ENCODE data around the gene RTF2. TPM values are rescaled to one million over a fixed set of nuclear protein-coding genes. Genes with fewer than 3 reads are reported as not detected.
A peak's percentile ranks its signal among the peaks of the same experiment; 100 is the strongest.
"Not testable (repeated sequence)": the region's sequence is repeated elsewhere in the genome, so short reads cannot be mapped to it uniquely, and the experiment has no call there.

Gene RTF2
- total RNA-seq, 1 donor from 2014 or later: 80.6 TPM

DNA sequence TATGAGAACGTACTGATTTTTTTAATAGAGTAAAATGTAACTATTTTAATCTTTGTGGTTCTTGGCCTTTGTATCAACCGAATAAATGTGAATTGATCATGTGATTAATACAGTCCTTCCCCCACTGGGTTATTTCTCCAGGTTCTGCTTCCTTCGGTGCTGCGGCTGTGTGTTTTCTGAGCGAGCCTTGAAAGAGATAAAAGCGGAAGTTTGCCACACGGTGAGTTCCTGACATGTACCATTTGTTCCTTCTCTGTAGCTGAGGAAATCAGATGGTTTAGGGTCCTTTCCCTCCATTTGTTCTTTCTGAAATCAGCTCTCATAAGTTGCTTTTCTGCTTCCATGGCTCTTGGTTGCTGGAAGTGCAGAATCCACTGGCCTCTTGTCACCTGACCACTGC is 15.5 kb downstream of the RTF2 start:
- DNase-seq (ENCODE audit: low spot score): no peak

DNA sequence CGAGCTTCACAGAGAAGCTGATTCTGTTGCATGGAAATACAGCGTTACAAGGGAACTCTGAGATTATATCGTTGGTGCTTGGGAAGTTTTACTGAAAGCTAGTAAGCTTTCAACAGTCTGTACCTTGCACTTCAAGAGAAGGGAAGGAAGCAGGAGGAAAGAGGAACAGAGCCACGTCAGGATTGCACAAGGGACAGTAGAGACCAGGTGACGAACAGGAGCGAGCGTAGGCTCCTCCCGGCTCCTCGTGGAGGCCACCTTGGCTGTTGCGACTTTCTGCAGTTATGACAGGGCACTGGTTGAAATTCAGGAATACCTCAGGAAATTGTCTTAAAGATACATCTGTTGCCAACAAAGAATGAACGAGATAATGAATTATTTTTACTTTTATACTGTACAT is 18.8 kb downstream of the RTF2 start:
- no peak for DNase-seq (ENCODE audit: low spot score)

DNA sequence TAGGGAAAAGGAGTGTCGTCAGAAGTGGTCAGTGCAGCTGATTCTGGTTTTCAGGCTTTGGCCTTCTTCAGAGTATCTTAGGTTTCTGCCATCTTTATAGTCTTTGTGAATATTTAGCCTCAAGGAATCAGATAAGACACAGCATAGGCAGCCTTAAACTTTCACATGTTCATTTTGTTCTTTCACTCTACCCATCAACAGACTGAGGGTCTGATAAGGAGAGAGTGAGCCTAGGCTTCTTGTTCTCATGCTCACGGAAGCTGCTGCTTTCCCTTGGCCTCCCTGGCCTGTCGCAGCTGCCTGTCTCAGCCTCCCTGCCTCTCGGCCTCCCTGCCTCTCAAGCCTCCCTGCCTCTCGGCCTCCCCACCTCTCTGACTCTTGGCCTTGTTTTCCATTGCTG is 20.1 kb downstream of the RTF2 start:
- DNase-seq (ENCODE audit: low spot score): no peak

GRCh38 chr20:56501116-56501515 is 32.7 kb downstream of the RTF2 start:
- no peak for DNase-seq (ENCODE audit: low spot score)

- DNase-seq (ENCODE audit: low spot score): no peak
These were observed 35.5 kb downstream of the RTF2 start for GRCh38 chr20:56503916-56504315.

DNA sequence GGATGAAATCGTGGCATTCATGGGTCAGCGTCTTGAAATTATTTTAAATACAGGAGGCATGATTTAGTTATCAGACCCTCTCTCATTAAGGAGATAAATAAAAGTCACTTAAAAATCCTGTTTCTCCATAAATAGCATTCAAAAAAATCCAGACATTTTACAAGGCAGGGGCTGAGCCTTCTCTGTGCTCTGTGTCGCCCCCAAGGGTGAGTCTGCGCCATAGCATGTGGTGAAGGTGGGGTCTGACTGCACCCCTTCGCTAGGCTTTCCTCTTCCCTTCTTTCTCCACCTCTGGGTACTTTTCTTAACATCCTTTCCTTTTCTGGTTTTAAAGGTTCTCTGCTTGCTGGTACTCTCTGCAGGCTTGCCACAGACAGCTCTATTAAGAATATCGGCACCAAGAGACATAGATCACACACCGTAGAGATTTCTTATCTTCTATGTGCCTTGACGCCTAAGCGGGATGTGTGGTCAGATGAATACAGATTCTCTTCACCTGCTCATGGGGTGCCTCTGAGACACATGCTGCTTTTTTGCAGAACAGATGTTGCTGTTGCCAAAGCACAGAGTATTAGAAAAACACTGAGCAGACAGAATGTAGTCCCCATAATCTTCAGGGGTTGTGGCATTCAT is 36.1 kb downstream of the RTF2 start:
- no peak for DNase-seq (ENCODE audit: low spot score)

DNA sequence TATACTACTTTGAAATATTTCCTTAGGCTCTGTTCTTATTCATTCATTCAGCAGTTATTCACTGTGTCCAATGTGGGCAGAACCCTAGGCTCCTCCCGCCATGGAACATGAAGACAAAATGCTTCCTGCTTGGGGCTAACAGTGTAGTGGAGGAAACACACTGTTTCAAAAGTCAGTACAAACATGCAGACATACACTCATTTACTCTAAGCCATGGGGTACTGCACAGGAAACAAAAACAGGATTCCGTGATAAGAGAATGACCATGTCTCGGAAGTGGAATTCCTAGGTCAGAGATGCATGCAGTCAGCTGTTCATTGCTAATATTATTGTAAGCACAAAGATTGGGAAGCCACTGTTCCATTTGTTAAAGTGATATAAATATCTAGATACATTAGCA is 37.7 kb downstream of the RTF2 start:
- DNase-seq (ENCODE audit: low spot score): no peak

- no peak for DNase-seq (ENCODE audit: low spot score)
These were observed 43.5 kb downstream of the RTF2 start for GRCh38 chr20:56511926-56512325.

DNA sequence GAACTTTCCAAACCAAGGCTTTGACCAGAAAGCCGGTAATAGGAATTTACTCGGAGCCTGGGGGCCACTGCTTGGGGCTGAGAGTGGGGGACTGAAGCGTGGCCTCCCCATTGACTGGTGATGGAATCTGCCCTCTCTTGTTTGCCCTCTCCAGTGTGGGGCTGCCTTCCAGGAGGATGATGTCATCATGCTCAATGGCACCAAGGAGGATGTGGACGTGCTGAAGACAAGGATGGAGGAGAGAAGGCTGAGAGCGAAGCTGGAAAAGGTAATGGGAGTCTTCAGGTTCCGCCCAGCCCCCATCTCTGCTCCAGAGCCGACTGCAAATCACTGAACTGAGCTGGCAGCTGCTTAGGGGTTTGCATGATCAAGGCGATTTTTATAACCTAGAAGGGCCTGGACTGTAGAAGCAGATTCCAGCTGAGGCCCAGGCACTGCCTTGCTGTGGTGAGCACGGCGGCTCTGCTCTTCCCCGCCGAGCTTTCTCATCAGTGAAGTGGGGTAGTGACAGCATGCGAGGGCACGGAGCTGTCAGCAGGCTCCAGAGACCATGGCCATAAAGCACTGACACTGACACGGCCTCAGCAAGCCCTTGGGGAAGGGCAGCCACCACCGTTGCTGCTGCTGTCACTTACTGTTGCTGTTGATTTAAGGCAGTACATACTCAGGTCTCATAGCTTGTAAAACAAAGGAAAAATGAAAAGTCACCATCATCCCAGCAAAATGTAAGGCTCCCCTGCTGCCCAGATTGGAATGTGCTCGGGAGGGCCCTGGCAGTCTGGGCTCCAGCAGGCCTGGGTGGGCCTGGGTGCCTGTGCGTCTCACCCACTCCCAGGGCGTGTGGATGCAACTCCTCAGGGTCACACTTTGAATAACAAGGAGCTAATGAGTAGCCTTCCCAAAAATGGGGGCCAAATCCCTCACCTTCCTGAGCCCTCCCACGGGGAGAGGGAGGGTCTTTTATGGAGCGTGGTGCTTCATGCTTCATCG is 45.0 kb downstream of the RTF2 start:
- no peak for DNase-seq (ENCODE audit: low spot score)

GRCh38 chr20:56516631-56517030 is 48.2 kb downstream of the RTF2 start:
- DNase-seq (ENCODE audit: low spot score): no peak

GRCh38 chr20:56517211-56517610 is 48.8 kb downstream of the RTF2 start:
- DNase-seq (ENCODE audit: low spot score): no peak

DNA sequence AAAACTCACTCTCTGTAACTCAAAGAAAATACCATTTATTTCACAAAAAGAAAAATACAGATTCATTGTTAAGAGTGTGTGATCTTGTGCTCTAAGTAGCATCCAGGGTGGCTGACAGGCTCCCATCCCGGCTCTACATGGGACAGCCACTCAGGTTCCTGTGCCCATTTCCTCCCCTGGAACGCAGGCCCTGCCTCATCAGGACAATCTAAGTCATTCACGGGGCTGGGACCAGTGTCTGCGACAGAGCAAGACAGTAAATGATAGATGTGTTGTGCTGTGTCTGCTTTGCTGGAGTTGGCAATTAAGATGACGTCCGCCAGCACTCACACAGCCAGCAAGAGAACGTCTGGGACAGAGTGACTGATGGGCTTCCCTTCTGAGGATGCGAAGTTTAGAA is 49.2 kb downstream of the RTF2 start:
- DNase-seq (ENCODE audit: low spot score): no peak

DNA sequence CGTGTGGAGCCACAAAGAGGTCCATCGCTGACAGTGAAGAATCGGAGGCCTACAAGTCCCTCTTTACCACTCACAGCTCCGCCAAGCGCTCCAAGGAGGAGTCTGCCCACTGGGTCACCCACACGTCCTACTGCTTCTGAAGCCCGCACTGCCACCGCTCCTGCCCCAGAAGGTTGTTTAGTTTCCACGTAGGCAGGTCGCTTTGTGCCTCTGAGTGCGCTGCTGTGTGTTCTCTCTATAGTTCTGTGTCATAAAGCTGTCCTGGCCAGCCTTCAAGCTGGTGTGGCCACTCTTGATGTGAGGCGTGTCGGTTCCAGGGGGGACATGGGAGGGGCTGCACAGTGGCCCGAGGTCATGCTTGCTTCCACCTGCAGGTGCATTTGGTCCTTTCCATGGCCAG is 49.7 kb downstream of the RTF2 start:
- DNase-seq (ENCODE audit: low spot score): no peak

DNA sequence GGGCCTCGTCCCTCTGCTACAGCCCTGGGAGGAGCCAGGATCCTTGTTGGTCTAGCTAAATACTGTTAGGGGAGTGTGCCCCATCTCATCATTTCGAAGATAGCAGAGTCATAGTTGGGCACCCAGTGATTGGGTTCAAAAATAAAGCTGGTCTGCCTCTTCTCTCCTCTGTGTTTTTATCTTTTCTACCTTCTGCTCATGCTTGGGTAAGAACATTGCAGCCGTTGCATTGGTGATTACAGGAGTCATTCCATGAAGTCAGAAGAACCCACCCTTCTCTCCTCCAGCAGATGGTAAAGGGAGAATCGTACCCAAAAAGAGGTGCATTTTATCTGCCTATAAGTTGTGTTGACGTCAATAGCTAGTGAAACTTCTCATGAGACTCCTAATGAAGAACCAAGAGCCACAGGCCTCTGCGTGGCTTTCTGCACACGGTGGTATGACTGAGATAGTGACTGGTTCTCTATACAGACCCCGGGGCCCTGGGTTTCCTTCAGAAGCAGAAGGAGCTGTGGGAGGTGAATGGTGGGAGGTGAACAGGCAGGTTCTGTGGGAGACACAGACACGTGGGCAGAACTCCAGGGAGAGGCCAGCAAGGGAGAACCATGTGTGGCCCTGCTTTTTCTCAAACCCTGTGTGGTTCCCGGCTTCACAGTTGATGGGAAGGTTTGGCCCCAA is 50.4 kb downstream of the RTF2 start:
- DNase-seq (ENCODE audit: low spot score): no peak

DNA sequence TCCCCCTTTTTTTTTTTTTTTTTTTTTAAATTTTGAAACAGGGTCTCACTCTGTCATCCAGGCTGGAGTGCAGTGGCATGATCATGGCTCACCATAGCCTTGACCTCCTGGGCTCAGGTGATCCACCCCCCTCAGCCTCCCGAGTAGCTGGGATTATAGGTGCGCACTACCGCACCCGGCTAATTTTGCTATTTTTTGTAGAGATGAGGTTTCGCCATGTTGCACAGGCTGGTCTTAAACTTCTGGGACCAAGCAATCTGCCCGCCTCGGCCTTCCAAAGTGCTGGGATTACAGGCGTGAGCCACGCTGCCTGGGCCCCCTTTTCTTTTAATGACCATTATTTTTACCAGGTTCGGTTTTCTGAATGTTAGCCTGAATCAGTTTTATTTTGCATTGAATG is 51.1 kb downstream of the RTF2 start:
- DNase-seq (ENCODE audit: low spot score): no peak

DNA sequence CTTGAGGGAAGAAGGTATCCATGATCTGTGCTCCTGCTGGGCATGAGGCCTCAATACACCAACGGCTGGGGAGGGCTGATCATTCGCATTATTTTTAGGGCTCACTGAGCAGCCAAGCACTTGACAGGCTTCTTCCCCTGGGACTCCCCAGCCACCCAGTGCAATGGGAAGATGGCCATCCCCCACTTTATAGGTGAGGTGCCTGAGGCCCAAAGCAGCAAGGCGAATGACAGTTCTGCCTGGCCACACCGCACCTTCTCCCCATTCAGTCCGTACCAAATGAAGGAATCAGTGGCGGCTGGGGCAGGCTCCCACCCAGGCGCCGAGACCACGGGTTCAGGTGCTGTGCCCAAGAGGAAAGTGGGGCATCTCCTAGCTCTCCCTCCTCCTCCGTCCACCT is 51.8 kb downstream of the RTF2 start:
- peak; percentile 59 for DNase-seq (ENCODE audit: low spot score)

DNA sequence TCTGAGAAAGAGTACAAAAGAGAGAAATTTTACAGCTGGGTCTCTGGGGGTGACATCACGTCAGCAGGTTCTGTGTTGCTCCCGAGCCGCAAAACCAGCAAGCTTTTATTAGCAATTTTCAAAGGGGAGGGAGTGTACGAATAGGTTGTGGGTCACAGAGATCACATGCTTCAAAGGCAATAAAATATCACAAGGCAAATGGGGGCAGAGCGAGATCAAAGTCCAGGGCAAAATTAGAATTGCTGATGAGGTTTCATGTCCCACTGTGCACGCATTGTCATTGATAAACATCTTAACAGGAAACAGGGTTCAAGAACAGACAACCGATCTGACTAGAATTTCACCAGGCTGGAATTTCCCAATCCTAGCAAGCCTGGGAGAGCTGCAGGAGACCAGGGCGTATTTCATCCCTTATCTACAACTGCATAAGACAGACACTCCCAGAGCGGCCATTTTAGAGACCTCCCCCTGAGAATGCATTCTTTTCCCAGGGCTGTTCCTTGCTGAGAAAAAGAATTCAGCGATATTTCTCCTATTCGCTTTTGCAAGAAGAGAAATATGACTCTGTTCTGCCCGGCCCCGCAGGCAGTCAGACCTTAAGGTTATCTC is 52.4 kb downstream of the RTF2 start:
- not testable (repeated sequence) for DNase-seq (ENCODE audit: low spot score)

GRCh38 chr20:56522311-56522710 is 53.9 kb downstream of the RTF2 start:
- DNase-seq (ENCODE audit: low spot score): no peak

DNA sequence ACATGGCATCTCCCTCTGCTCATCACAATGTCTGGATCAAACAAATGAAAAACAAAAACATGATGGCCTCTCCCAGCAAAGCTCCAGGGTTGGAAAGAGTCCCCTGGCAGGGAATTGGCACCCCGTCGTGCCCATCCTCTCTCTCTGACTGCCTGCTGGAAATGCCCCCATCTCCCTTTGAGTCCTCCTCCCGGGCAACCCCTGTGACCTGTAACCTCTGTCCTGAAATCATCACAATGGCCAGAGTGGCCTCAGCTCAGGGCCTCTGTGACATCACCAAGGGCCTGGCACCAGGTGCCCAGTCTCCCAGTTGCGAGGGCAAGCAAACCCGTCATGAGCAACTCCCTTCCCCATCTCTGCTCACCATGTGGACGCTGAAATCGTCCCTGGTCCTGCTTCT is 56.0 kb downstream of the RTF2 start, which contains the start of gene FAM209A:
Gene FAM209A (plus strand): TSS at position 301 of the 400 bp plus-strand sequence. CDS start 65 bp downstream, at position 366.
- not testable (repeated sequence) for DNase-seq (ENCODE audit: low spot score)

DNA sequence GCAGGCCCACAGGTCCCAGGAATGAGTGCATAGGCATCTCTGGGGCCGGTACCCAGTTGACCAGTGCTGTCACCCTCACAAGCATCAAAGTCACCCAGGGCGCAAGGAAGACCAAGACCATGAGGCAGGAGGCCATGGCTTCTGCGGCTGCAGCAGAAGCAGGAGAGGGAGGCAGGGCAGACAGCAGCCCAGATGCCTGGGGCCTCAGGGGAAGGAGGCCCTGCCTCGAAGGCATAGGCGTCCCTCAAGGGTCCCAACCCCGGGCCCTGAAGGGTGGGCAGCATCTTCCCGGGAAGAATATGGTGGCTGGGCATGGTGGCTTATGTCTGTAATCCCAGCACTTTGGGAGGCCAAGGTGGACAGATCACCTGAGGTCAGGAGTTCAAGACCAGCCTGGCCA is 59.1 kb downstream of the RTF2 start:
- no peak for DNase-seq (ENCODE audit: low spot score)

DNA sequence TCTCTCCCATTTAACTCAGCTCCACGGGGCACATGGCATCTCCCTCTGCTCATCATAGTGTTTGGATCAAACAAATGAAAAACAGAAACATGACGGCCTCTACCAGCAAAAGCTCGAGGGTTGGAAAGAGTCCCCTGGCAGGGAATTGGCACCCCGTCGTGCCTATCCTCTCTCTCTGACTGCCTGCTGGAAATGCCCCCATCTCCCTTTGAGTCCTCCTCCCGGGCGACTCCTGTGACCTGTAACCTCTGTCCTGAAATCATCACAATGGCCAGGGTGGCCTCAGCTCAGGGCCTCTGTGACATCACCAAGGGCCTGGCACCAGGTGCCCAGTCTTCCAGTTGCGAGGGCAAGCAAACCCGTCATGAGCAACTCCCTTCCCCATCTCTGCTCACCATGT is 64.5 kb downstream of the RTF2 start, which contains the start of gene FAM209B:
Gene FAM209B (plus strand): TSS at position 301 of the 400 bp plus-strand sequence. CDS start 96 bp downstream, at position 397.
- not testable (repeated sequence) for DNase-seq (ENCODE audit: low spot score)

Measured in mesenteric fat pad (tissue), 1 donor.